ENCODE data around the gene PCDHA12.
A peak's percentile ranks its signal among the peaks of the same experiment; 100 is the strongest.

Gene PCDHA12

DNA sequence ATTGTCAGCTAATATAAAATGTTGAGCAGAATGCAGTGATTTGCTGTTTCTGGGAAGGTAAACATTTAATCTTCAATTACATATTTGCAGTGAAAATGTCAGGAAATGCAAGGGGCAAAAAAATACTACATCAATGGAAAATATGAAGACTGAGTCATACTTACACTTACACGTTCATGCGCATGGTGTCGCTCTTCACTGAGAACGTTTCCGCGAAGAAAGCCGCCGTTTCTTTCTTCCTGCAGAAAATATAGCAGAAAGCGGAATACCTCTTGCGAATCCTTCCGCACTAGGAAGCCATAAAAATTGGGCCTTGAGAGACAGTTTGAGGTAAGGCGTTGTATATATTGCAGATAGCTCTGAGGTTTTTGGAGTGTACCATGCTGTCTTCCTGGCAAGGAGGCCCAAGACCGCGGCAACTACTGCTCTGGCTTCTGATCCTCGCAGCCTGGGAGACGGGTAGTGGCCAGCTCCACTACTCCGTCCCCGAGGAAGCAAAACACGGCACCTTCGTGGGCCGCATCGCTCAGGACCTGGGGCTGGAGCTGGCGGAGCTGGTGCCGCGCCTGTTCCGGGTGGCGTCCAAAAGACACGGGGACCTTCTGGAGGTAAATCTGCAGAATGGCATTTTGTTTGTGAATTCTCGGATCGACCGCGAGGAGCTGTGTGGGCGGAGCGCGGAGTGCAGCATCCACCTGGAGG is 6.9 kb downstream of the PCDHA12 start, which contains the start of gene PCDHA13:
TSS of gene PCDHA13 (plus strand) at position 236 of the 702 bp plus-strand sequence. CDS start at position 381, 145 bp downstream.
- H3K27ac Mint-ChIP-seq, result no peak within 1 kb of the TSS
- no peak for DNase-seq
- no peaks in the 10 kb centered on the region for H3K4me1 Mint-ChIP-seq
- peaks cover 35% of the 10 kb centered on the region for H3K9me3 Mint-ChIP-seq
- H3K36me3 Mint-ChIP-seq (ENCODE audit: low read depth), result peaks cover 17% of the 10 kb centered on the region
- peaks cover 28% of the 10 kb centered on the region for H3K27me3 Mint-ChIP-seq
- no peak for ATAC-seq
- H3K4me3 Mint-ChIP-seq, result no peak within 1 kb of the TSS

- Mint-ChIP-seq H3K9me3 (peaks cover 38% of the 10 kb centered on the region), H3K4me3 (no peak overlapping the region), H3K27me3 (peaks cover 30% of the 10 kb centered on the region), H3K36me3 (ENCODE audit: low read depth) (peaks cover 17% of the 10 kb centered on the region), H3K4me1 (no peaks in the 10 kb centered on the region), H3K27ac (no peak overlapping the region)
- DNase-seq (no peak), ATAC-seq (no peak)
Measured at GRCh38 chr5:140882591-140882899, 7.4 kb downstream of the PCDHA12 start.

DNA sequence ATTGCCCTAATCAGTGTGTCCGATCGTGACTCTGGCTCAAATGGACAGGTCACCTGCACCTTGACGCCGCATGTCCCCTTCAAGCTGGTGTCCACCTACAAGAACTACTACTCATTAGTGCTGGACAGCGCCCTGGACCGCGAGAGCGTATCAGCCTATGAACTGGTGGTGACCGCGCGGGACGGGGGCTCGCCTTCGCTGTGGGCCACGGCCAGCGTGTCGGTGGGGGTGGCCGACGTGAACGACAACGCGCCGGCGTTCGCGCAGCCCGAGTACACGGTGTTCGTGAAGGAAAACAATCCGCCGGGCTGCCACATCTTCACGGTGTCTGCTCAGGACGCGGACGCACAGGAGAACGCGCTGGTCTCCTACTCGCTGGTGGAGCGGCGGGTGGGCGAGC is 8.3 kb downstream of the PCDHA12 start:
- Mint-ChIP-seq H3K27me3 (peaks cover 25% of the 10 kb centered on the region), H3K4me1 (no peaks in the 10 kb centered on the region)

DNA sequence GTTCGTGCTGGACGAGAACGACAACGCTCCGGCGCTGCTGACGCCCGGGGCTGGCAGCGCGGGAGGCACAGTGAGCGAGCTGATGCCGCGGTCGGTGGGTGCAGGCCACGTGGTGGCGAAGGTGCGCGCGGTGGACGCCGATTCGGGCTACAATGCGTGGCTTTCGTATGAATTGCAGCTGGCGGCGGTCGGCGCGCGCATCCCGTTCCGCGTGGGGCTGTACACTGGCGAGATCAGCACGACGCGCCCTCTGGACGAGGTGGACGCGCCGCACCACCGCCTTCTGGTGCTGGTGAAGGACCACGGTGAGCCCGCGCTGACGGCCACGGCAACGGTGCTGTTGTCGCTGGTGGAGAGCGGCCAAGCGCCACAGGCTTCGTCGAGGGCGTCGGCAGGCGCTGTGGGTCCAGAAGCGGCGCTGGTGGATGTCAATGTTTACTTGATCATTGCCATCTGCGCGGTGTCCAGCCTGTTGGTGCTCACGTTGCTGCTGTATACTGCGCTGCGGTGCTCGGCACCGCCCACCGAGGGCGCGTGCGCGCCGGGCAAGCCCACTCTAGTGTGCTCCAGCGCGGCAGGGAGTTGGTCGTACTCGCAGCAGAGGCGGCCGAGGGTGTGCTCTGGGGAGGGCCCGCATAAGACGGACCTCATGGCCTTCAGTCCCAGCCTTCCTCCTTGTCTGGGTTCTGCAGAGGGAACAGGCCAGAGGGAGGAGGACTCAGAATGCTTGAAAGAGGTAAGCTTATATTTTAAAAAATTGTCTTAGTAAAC is 9.0 kb downstream of the PCDHA12 start:
- DNase-seq (no peak), ATAC-seq (no peak)
- Mint-ChIP-seq H3K4me1 (no peaks in the 10 kb centered on the region), H3K4me3 (no peak overlapping the region), H3K27ac (no peak overlapping the region), H3K36me3 (ENCODE audit: low read depth) (peaks cover 12% of the 10 kb centered on the region), H3K9me3 (peaks cover 34% of the 10 kb centered on the region), H3K27me3 (peaks cover 22% of the 10 kb centered on the region)

More for the DNA sequence above, 8.3 kb downstream of the PCDHA12 start:
- H3K36me3 Mint-ChIP-seq (ENCODE audit: low read depth), result peaks cover 15% of the 10 kb centered on the region
- no peak overlapping the region for H3K4me3 Mint-ChIP-seq
- ATAC-seq (no peak), DNase-seq (no peak)
- peaks cover 39% of the 10 kb centered on the region for H3K9me3 Mint-ChIP-seq
- H3K27ac Mint-ChIP-seq, result no peak overlapping the region

GRCh38 chr5:140916325-140916724 is 41.2 kb downstream of the PCDHA12 start:
- ATAC-seq (no peak), DNase-seq (no peak)
- H3K36me3 Mint-ChIP-seq (ENCODE audit: low read depth), result no peaks in the 10 kb centered on the region
- H3K4me1 Mint-ChIP-seq, result no peaks in the 10 kb centered on the region
- H3K27ac Mint-ChIP-seq, result no peak overlapping the region
- H3K4me3 Mint-ChIP-seq, result no peak overlapping the region
- peaks cover 12% of the 10 kb centered on the region for H3K9me3 Mint-ChIP-seq
- H3K27me3 Mint-ChIP-seq, result peaks cover 3% of the 10 kb centered on the region

DNA sequence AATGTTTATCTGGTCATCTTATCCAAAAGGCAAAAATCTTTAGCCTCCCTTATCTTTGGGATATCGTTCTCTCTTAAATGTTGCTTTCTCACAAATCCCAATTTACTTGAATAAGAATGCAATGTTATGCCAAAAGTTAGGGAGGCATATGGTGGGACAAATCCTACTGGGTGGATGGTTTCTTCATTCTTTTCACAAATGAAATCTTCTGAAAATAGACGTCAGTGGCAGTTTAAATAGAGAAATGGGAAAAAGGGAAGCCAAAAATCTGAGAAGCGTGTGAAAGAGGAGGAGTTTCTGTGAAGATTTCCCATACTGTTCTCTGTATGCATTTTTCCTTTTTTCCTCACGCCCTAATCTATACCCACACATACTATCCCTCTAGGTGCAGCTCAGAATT is 48.5 kb downstream of the PCDHA12 start:
- Mint-ChIP-seq H3K9me3 (no peaks in the 10 kb centered on the region), H3K4me3 (no peak overlapping the region), H3K27ac (no peak overlapping the region), H3K36me3 (ENCODE audit: low read depth) (no peaks in the 10 kb centered on the region), H3K27me3 (peaks cover 45% of the 10 kb centered on the region), H3K4me1 (peaks cover 1% of the 10 kb centered on the region)
- ATAC-seq (no peak), DNase-seq (no peak)

GRCh38 chr5:140925806-140926442 is 50.8 kb downstream of the PCDHA12 start, which contains the start of gene PCDHAC1:
Gene PCDHAC1, plus strand, starts transcription at chr5:140926299. Its CDS starts 594 bp downstream, at chr5:140926893.
- no peaks in the 10 kb centered on the region for H3K36me3 Mint-ChIP-seq (ENCODE audit: low read depth)
- peaks cover 1% of the 10 kb centered on the region for H3K4me1 Mint-ChIP-seq
- no peak within 1 kb of the TSS for H3K27ac Mint-ChIP-seq
- no peaks in the 10 kb centered on the region for H3K9me3 Mint-ChIP-seq
- peaks cover 49% of the 10 kb centered on the region for H3K27me3 Mint-ChIP-seq
- peak within 1 kb of the TSS; percentile 48 for H3K4me3 Mint-ChIP-seq
- DNase-seq, result no peak
- peak; percentile 20 for ATAC-seq

- ATAC-seq (peak; percentile 33), DNase-seq (peak; percentile 34)
- H3K4me3 Mint-ChIP-seq, result peak overlapping the region; percentile 48
- peaks cover 47% of the 10 kb centered on the region for H3K27me3 Mint-ChIP-seq
- no peaks in the 10 kb centered on the region for H3K36me3 Mint-ChIP-seq (ENCODE audit: low read depth)
- H3K4me1 Mint-ChIP-seq, result peaks cover 1% of the 10 kb centered on the region
- no peak overlapping the region for H3K27ac Mint-ChIP-seq
- no peaks in the 10 kb centered on the region for H3K9me3 Mint-ChIP-seq
Measured at GRCh38 chr5:140926443-140927227, 51.5 kb downstream of the PCDHA12 start.

DNA sequence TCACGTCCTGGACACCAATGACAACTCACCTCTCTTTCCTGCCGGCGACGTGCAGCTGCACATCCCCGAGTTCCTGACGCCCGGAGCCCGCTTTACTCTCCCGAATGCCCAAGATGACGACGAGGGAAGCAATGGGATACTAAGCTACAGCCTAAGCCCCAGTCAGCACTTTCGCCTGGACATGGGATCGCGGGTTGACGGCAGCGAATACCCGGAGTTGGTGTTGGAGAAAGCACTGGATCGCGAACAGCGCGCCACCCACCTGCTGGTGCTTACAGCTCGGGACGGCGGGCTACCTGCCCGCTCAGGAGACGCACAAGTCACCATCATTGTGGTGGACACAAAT is 52.1 kb downstream of the PCDHA12 start:
- H3K27ac Mint-ChIP-seq, result no peak overlapping the region
- H3K36me3 Mint-ChIP-seq (ENCODE audit: low read depth), result no peaks in the 10 kb centered on the region
- ATAC-seq (no peak), DNase-seq (no peak)
- peaks cover 1% of the 10 kb centered on the region for H3K4me1 Mint-ChIP-seq
- H3K9me3 Mint-ChIP-seq, result no peaks in the 10 kb centered on the region
- H3K27me3 Mint-ChIP-seq, result peaks cover 47% of the 10 kb centered on the region
- H3K4me3 Mint-ChIP-seq, result peak overlapping the region; percentile 48
